ENCODE data around the gene GBP7. TPM values are rescaled to one million over a fixed set of nuclear protein-coding genes. Genes with fewer than 3 reads are reported as not detected.
A peak's percentile ranks its signal among the peaks of the same experiment; 100 is the strongest.

The GBP7 gene
- total and polyA plus RNA-seq, 4 donors: 0.89 to 27.8 (median 16.8) TPM

DNA sequence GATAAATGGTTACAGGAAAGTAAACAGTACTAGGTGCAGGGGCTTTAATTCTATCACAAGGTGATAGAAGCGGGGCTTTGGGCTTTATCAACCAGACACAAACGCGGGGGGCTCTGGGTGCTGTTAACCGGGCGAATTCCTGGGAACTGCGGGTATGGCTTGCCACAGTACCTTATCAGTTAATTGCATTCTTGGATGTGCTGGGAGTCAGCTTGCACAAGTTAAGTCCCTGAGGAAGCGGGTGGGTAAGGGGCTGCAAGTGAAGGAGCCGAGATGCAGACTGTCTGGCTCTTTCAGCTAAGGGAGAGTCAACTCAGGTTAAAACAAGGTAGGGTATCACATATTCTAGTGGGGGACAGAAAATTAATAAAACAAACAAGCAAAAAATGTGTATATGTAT is 22.3 kb upstream of the GBP7 start:
- H3K4me1 ChIP-seq (ENCODE audit: control insufficient read depth in 4 of 4, insufficient read depth in 4 of 4, low read length in 3 of 4): peaks cover 0 to 8% (median 3%) of the 10 kb centered on the region in 4 donors
- DNase-seq (ENCODE audit: low spot score): no peak
- 2% methylated on average over 8 of the region's 8 CpGs for WGBS

GRCh38 chr1:89195476-89195875 is 19.7 kb upstream of the GBP7 start:
- no peak for DNase-seq (ENCODE audit: low spot score)
- Histone ChIP-seq H3K4me1 (ENCODE audit: control insufficient read depth in 4 of 4, insufficient read depth in 4 of 4, low read length in 3 of 4) (peaks cover 0 to 8% (median 3%) of the 10 kb centered on the region in 4 donors), H3K36me3 (ENCODE audit: control insufficient read depth in 4 of 4, insufficient read depth in 3 of 4, low read depth in 1 of 4, low read length in 3 of 4) (peaks cover 0 to 26% (median under 1%) of the 10 kb centered on the region in 4 donors), H3K27me3 (ENCODE audit: control insufficient read depth in 4 of 4, insufficient read depth in 4 of 4, low read length in 3 of 4) (no peaks in the 10 kb centered on the region), H3K9me3 (ENCODE audit: control insufficient read depth in 4 of 4, low read length in 3 of 4) (no peaks in the 10 kb centered on the region), H3K4me3 (ENCODE audit: low read depth in 1 of 3, low read length in 3 of 3) (no peak overlapping the region), H3K27ac (ENCODE audit: low read depth in 1 of 2, low read length in 2 of 2) (no peak overlapping the region), H3K9ac (ENCODE audit: low read depth in 1 of 2, low read length in 2 of 2) (no peak overlapping the region)
- 78% methylated on average over 3 of the region's 3 CpGs for WGBS
- TF ChIP-seq GABPA (IDR thresholded peaks at IDR 0.05 in 1 of 2, conservative IDR thresholded peaks at IDR 0.05 in 1 of 2) (no peak), NR2F2 (IDR thresholded peaks at IDR 0.05) (no peak), SP1 (IDR thresholded peaks at IDR 0.05) (no peak)

More for the DNA sequence above, 22.3 kb upstream of the GBP7 start:
- H3K36me3 ChIP-seq (ENCODE audit: control insufficient read depth in 4 of 4, insufficient read depth in 3 of 4, low read depth in 1 of 4, low read length in 3 of 4): peaks cover 0 to 12% (median 0%) of the 10 kb centered on the region in 4 donors
- H3K27me3 ChIP-seq (ENCODE audit: control insufficient read depth in 4 of 4, insufficient read depth in 4 of 4, low read length in 3 of 4): no peaks in the 10 kb centered on the region
- H3K4me3 ChIP-seq (ENCODE audit: low read depth in 1 of 3, low read length in 3 of 3): peak overlapping the region; percentile 57 to 96 (median 80)
- no peaks in the 10 kb centered on the region for H3K9me3 ChIP-seq (ENCODE audit: control insufficient read depth in 4 of 4, low read length in 3 of 4)
- TF ChIP-seq RAD21 (IDR thresholded peaks at IDR 0.05) (no peak), ATF3 (IDR thresholded peaks at IDR 0.05) (no peak), JUND (IDR thresholded peaks at IDR 0.05) (no peak), FOXA1 (IDR thresholded peaks at IDR 0.05) (no peak), YY1 (IDR thresholded peaks at IDR 0.05) (no peak), HNF4A (conservative IDR thresholded peaks at IDR 0.05) (no peak), EGR1 (IDR thresholded peaks at IDR 0.05; ENCODE audit: low read depth in 2 of 2) (no peak), HNF4G (IDR thresholded peaks at IDR 0.05) (no peak), SP1 (IDR thresholded peaks at IDR 0.05) (no peak), GABPA (IDR thresholded peaks at IDR 0.05 in 1 of 2, conservative IDR thresholded peaks at IDR 0.05 in 1 of 2) (no peak)
- TF ChIP-seq, protein P1, sequence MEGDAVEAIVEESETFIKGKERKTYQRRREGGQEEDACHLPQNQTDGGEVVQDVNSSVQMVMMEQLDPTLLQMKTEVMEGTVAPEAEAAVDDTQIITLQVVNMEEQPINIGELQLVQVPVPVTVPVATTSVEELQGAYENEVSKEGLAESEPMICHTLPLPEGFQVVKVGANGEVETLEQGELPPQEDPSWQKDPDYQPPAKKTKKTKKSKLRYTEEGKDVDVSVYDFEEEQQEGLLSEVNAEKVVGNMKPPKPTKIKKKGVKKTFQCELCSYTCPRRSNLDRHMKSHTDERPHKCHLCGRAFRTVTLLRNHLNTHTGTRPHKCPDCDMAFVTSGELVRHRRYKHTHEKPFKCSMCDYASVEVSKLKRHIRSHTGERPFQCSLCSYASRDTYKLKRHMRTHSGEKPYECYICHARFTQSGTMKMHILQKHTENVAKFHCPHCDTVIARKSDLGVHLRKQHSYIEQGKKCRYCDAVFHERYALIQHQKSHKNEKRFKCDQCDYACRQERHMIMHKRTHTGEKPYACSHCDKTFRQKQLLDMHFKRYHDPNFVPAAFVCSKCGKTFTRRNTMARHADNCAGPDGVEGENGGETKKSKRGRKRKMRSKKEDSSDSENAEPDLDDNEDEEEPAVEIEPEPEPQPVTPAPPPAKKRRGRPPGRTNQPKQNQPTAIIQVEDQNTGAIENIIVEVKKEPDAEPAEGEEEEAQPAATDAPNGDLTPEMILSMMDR (IDR thresholded peaks at IDR 0.05; ENCODE audit: low read depth, low read length, missing input control): no peak
- TF ChIP-seq, protein P2, sequence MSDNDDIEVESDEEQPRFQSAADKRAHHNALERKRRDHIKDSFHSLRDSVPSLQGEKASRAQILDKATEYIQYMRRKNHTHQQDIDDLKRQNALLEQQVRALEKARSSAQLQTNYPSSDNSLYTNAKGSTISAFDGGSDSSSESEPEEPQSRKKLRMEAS (IDR thresholded peaks at IDR 0.05): no peak
- H3K9ac ChIP-seq (ENCODE audit: low read depth in 1 of 2, low read length in 2 of 2): peak overlapping the region; percentile 83 to 94
- H3K27ac ChIP-seq (ENCODE audit: low read depth in 1 of 2, low read length in 2 of 2): peak overlapping the region; percentile 78 to 89

- Histone ChIP-seq H3K27me3 (ENCODE audit: control insufficient read depth in 4 of 4, insufficient read depth in 4 of 4, low read length in 3 of 4) (no peaks in the 10 kb centered on the region), H3K36me3 (ENCODE audit: control insufficient read depth in 4 of 4, insufficient read depth in 3 of 4, low read depth in 1 of 4, low read length in 3 of 4) (peaks cover 3 to 46% (median 5%) of the 10 kb centered on the region in 4 donors), H3K9ac (ENCODE audit: low read depth in 1 of 2, low read length in 2 of 2) (no peak overlapping the region), H3K9me3 (ENCODE audit: control insufficient read depth in 4 of 4, low read length in 3 of 4) (no peaks in the 10 kb centered on the region), H3K4me3 (ENCODE audit: low read depth in 1 of 3, low read length in 3 of 3) (no peak overlapping the region), H3K4me1 (ENCODE audit: control insufficient read depth in 4 of 4, insufficient read depth in 4 of 4, low read length in 3 of 4) (peaks cover 0 to 4% (median 0%) of the 10 kb centered on the region in 4 donors), H3K27ac (ENCODE audit: low read depth in 1 of 2, low read length in 2 of 2) (no peak overlapping the region)
- WGBS: 86% methylated on average over 5 of the region's 5 CpGs
- no peak for DNase-seq (ENCODE audit: low spot score)
- TF ChIP-seq, protein P2 (IDR thresholded peaks at IDR 0.05): no peak
- no peak for TF ChIP-seq SP1 (IDR thresholded peaks at IDR 0.05)
- no peak for TF ChIP-seq JUND (IDR thresholded peaks at IDR 0.05)
- no peak for TF ChIP-seq TAF1 (conservative IDR thresholded peaks at IDR 0.05)
- no peak for TF ChIP-seq RAD21 (IDR thresholded peaks at IDR 0.05)
- no peak for TF ChIP-seq HNF4G (IDR thresholded peaks at IDR 0.05)
- no peak for TF ChIP-seq NR2F2 (IDR thresholded peaks at IDR 0.05)
- TF ChIP-seq FOXA2 (IDR thresholded peaks at IDR 0.05): no peak
- TF ChIP-seq, protein P3, sequence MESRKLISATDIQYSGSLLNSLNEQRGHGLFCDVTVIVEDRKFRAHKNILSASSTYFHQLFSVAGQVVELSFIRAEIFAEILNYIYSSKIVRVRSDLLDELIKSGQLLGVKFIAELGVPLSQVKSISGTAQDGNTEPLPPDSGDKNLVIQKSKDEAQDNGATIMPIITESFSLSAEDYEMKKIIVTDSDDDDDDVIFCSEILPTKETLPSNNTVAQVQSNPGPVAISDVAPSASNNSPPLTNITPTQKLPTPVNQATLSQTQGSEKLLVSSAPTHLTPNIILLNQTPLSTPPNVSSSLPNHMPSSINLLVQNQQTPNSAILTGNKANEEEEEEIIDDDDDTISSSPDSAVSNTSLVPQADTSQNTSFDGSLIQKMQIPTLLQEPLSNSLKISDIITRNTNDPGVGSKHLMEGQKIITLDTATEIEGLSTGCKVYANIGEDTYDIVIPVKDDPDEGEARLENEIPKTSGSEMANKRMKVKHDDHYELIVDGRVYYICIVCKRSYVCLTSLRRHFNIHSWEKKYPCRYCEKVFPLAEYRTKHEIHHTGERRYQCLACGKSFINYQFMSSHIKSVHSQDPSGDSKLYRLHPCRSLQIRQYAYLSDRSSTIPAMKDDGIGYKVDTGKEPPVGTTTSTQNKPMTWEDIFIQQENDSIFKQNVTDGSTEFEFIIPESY (IDR thresholded peaks at IDR 0.05): no peak
- no peak for TF ChIP-seq HNF4A (conservative IDR thresholded peaks at IDR 0.05)
- TF ChIP-seq YY1 (IDR thresholded peaks at IDR 0.05): no peak
- TF ChIP-seq, protein P4, sequence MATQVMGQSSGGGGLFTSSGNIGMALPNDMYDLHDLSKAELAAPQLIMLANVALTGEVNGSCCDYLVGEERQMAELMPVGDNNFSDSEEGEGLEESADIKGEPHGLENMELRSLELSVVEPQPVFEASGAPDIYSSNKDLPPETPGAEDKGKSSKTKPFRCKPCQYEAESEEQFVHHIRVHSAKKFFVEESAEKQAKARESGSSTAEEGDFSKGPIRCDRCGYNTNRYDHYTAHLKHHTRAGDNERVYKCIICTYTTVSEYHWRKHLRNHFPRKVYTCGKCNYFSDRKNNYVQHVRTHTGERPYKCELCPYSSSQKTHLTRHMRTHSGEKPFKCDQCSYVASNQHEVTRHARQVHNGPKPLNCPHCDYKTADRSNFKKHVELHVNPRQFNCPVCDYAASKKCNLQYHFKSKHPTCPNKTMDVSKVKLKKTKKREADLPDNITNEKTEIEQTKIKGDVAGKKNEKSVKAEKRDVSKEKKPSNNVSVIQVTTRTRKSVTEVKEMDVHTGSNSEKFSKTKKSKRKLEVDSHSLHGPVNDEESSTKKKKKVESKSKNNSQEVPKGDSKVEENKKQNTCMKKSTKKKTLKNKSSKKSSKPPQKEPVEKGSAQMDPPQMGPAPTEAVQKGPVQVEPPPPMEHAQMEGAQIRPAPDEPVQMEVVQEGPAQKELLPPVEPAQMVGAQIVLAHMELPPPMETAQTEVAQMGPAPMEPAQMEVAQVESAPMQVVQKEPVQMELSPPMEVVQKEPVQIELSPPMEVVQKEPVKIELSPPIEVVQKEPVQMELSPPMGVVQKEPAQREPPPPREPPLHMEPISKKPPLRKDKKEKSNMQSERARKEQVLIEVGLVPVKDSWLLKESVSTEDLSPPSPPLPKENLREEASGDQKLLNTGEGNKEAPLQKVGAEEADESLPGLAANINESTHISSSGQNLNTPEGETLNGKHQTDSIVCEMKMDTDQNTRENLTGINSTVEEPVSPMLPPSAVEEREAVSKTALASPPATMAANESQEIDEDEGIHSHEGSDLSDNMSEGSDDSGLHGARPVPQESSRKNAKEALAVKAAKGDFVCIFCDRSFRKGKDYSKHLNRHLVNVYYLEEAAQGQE (IDR thresholded peaks at IDR 0.05): no peak
- no peak for TF ChIP-seq FOXA1 (IDR thresholded peaks at IDR 0.05)
These were observed 15.5 kb upstream of the GBP7 start for GRCh38 chr1:89191314-89191713.

All from liver (tissue), 9 donors.